GM21423 (cell line): ENCODE data around the gene LIF.

Experiments used
- ATAC-seq: cut with Tn5 transposase; IDR thresholded peaks from one replicate; pipeline ENCODE4 v1.9.1; 2021; ENCODE audit warnings: mild to moderate bottlenecking, moderate library complexity; ENCODE audit not compliant: unreplicated experiment

Gene LIF

DNA sequence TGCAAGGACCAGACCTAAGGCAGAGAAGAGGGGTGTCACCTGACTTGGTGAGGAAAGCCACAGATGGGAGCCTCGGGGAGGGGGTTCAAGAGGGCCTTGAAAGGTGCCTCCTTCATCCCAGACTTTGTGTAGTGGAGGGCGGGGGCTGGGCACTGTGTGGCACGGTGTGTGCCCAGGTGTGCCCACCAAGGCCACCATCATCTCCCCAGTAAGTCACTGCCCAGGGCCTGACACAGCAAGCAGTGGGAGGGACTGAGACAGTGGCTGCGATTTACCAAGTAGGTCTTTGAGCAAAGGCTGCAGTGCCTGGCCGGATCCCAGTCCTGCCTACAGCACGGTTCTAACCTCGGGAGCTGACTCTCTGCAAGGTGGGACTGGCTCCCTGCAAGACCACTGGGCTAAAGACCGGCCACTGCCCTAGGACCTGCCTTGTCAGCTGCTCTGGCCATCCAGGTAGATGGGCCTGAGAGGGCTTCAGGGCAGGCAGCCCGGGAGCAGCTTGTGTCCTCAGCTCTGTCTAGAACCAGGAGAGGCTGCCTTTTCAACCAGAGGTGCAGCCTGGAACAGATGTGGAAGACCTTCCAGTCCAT, 18.7 kb upstream of the LIF start:
- no peak for ATAC-seq

DNA sequence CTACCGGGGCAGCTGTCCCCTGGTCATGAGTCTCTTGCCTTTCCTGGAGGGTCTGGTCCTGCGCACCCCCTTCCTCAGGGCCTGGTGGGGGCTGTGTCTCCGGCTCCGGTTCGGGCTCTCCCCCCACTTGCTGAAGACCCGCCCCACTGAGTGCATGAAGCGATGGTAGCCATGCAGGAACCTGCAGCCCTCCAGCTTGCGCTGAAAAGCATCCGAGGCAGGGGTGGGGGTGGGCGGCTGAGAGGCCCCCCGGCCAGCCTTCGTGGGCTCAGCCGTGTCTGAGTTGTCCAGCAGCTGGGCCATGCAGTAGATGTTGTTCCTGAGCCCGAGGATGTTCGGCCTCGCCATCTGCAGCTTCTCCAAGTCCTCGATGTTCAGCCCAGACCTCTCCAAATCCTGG, 17.3 kb upstream of the LIF start:
- ATAC-seq, result no peak

DNA sequence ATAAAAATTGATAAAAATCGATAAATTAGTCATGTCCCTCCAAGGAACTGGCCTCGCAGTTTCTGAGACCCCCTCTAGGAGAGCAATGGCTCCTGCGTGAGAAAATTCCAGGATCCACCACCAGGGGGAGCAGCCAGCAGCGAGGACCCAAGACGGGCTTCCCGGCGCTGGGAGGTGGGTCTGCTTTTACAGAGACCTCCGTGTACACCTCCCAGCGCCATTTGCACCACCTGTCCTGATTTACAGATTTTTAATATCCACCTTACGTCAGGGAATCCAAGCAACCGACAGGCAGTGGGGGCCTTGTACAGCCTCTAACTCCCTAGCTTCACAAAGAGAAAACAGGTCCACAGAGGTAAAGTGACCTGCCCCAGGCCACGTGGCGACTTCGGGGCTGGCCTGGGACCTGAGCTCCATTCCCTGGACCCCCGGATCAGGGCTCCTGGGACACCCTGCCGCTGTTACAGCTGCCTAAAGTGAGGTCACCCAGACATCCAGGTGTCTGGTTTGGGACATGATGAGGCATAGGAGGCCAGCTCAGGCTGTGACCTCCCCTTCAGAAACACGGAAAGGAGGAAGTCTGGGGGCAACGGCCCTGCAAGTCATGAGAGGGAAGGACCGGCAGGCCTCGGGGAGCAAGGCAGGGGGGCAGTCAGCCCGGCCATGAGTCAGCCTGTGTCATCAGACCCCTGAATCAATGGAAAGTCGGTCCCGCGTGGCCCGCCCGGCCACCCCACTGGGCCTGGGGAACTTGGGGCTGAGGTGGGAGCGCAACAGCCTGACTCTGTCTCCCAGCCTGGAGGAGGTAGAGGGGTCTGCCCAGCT, 16.6 kb upstream of the LIF start:
- no peak for ATAC-seq

DNA sequence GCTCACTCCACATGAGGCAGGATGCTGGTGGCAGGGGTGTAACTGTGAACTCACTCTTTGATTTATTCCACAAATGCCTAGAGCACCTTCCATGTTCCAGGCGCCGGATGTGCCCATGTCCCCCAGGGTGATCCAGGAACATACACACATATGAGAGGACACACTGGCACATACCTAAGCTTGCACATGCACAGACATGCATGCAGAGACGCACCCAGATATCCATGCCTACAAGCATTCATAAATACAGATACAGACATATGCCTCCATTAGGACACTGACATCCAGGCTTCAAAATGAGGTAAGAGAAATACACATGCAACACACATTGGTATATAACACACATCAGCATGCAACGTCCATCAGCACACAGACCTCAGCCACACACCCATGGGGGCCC, 15.6 kb upstream of the LIF start:
- no peak for ATAC-seq

DNA sequence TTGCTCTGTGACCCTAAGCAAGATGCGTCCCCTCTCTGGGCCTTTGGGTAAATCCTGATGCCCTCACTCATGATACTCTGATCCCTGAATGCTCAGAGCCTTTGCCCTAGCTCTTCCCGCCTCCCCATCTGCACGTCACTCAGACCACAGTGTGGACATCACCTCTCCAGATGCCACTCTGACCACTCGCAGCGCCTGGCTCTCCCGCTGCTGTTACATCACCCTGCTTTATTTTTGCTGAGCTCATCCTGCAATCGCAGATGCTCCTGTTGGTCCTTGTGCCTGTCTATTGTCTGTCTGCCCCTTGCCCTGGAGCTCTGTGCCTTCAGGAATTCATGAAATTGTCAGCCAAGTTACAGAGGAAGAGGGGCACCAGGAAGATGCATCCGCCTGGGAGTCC, 14.6 kb upstream of the LIF start:
- ATAC-seq, result no peak

DNA sequence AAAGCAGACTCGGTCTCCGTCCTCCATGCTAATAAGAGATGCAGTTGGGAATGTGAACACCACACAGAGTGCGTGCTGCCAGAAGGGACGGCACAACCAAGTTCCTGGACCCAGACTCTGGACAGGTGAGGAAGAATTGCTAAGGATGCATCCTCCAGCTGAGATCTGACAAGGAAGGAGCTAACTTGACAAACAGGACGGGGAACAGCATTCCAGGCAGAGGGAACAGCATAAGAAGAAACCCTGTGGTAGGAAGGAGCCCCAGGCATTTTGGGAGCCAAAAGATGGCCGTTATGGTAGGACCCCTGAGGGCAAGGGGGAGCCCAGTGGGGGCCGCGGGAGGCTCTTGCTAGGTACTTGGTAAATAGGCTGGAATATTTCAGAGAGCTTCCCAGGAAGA, 14.1 kb upstream of the LIF start:
- no peak for ATAC-seq

DNA sequence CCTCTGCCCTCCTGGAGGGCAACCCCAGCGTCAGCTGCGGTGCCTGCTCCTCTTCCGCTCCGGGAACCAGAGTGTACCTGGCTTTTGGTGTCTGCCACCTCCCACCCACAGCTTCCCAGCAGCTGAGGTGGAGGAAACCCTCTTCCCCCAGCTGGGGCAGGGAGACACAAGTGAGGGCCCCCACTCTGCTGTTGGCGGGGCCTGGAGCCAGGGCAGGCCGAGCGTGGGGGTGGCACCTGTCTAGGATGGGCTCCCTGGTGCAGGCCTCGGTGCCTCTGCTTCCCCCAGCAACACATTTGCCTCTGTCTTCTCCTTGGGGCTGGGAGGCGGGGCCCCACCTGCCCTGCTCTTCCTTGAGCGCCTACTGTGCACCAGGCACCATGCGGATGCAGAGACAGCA, 13.7 kb upstream of the LIF start:
- ATAC-seq, result no peak

DNA sequence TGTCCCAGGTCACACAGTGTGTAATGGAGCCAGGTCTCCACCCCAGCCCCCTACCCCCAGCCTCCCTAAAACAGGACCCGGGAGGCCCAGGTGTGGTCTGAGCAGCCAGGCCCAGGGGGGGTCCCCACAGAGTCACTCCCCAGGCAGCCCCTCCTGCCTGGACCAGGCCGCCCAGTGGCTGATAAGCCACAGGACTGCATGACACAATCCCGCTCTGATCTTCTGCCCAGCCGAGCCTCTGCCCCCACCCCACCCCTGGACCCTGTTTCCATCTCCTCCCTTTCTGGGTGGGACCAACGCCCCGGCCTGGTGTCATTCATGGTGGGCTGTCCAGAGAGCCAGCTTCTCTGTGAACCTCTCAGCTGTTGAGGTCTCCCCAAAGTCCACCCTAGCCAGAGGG, 7.8 kb upstream of the LIF start:
- no peak for ATAC-seq

DNA sequence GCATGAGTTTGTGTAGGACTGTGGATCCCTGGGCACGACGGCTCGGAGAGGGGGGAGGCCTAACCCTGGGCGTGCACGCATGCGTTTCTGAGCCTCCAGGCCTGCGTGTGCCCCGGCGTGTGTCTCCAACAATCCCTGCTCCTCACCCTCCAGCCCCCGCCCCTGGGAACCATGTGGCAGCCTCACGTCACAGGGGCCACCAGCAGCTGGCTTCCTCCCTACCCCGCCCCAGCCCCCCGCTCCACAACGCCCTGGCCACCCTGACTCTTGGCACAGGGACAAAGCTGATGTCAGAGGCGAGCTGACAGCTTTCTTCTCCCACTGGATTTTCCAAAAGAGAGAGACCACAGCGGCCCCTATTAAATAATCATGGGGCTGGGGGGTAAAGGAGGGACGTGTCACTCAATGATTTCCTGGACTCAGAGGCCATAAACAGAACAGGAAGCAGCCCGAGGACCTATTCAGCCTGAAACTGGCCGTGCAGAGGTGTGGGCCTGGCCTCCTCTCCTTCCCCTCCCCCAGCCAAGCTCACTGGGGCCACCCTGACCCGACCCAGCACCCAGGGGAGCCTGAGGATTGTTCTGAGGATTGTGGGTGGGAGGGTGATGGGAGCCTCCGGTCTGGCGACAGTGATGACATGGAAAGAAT, 6.8 kb upstream of the LIF start:
- no peak for ATAC-seq

DNA sequence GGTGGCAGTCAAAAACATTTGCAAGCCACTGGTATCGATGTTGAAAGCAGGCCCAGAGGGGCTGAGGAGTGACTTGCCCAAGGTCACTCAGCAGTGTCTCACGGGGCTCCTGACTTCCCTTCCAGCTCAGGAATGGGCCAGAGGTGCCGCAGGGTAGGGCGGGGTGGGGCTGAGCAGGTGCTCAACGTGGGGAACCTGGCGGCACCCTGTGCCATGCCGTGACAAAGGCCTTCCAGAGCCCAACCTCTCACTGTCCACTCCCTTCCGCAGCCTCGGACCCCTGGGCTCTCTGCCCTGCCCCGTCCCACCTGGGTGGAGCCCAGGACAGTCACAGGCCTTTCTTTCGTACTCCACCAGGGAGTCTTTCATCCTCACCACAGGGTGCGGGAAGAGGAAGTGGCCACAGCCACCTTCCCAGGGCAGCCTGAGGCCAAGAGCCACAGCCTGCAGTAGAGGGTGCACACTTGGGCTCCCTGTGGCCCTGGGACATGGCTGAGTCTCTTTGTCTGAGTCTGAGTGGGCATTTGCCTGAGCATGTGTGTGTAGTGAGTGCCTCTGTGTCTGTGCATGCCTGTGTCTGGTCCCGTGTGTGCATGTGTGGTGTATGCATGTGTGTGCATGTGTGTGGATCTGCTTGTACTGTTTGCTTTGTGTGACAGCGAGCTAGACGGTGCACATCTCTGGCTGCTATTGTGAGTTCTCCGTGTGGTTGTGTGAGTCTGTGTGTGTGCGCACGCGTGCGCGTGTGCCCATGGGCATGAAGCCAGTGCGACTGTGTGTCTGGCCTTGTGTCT, 6.0 kb upstream of the LIF start:
- ATAC-seq, result no peak

DNA sequence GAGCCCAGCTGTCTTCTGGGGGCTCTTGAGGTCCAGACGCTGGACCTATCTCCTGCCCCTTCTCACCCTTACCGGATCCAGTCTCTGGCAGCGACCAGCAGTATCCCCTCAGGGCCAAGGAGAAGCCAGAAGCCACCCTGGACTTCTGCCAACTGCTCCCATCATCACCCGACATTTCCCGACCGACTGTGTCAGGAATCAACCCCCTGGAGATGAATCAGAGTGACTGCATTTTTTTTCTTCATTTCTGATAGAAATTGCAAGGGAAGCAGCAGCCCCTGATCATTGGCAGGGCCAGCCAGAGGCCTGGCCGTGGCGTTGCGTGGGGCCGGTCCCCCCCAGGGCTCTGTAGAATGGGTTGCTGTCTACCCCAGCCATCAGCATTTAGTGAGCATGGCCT, 5.2 kb upstream of the LIF start:
- ATAC-seq, result no peak

DNA sequence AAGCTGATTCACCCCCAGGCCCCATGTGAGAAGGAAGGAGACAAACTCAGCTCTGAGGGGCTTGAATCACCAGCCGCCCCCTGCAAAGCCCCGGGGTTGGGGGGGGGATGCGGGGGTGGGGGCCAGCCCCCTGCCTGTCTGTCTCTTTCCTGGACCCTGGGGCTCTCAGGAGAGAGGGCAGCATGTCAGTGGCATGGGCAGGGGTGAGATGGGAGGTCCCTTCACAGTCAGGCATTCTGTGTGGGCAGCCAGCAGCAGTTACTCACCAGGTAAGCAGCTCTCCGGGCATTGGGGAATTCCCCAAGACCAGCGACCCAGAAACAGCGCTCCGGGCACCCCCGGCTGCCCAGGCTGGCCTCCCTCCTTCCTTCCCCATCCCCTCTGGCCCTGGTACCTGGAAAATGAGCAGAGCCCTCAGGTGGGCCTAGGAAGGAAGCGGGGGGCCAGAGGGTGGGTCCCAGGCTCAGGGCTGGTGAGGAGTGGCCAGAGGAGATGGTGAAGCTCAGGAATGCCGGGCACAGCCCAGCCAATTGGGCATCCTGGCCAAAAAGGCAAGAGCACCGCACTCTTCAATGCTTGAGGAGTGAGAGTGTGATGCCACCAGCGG, 4.2 kb upstream of the LIF start:
- no peak for ATAC-seq

DNA sequence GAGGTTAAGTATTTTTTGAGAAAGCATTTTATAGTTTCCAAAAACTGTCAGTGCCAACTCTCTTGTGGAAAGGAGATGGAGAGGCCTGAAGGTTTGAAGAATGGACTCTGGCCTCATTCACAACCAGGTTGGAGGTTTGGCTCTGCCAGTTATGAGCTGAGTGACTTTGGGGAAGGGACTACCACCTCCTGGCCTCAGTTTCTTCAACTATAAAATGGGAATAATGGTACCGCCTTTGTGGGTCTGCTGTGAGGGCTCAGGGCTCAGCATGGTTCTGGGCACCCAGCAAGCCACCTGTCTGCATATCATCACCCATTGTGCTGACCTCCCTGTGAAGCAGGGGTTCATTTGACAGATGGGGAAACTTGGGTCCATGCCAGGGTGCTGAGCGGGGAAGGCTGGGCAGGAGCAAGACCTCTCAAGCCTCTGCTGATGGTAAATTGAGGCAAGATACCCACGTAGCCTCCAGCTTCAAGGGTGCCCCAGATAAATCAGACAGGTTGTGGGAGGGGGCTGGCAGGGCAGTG, 3.5 kb upstream of the LIF start:
- ATAC-seq, result no peak

DNA sequence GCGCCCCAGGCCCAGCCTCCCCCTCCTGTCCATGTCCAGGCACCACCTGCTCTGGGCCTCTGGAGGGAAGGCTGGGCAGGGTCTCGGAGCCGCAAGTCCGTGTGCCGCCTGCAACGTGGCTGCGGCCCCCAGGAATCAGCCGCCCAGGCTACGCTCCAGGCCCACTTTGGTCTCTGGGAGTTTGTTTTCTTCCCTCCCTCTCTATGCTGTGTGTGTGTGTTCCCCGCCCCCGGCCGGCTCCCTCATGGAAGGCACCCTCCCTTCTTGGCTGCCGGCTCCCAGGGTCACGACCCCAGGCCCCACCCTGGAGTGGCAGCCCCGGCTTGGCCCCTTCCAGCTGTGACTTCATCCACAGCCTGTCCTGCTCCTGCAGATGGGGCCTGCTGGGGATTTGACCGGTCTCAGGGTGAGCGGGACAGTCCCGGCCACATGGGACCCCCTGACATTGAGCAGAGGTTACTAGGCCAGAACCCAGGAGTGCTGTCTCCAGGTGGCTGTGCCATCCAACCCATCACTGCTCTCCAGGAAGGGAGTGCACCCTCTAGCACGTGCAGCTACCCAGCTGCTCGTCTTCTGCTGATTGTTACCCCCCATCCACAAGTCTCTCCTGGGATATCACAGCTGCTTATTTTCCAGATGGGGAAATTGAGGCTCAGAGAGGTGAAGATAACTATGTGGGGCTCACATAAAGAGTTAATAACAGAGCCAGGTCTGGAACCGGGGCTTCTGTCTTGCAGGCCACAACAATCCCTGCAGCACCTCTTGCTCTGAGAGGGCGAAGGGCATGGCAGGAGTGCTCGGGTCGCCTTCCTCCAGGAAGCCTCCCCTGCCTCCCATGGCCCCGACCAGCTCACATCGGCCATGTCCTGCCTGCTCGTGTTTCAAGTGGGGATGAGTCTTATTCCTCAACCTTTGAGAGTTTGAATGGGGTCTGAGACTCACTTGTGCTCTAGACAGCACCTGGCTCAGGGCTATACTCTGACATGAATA, 2.8 kb upstream of the LIF start:
- no peak for ATAC-seq

DNA sequence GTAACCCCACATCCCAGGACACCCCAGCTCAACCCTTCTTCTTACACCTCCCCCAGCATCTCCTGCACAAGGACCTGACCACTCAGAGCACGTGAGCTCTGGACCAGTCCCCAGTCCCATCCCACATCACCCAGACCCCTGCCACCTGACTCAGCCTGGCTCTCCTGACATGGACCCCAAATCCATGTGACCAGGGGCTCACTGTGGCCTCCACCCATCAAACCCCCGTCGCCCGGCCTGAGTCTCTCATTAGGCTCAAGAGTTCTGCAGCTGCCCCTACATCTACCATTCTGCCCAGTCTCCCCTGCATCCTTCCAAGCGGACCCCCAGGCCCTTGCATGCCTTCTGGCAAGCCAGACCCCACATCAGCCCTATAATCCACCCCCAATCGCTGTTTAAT, 1.9 kb upstream of the LIF start:
- no peak for ATAC-seq

DNA sequence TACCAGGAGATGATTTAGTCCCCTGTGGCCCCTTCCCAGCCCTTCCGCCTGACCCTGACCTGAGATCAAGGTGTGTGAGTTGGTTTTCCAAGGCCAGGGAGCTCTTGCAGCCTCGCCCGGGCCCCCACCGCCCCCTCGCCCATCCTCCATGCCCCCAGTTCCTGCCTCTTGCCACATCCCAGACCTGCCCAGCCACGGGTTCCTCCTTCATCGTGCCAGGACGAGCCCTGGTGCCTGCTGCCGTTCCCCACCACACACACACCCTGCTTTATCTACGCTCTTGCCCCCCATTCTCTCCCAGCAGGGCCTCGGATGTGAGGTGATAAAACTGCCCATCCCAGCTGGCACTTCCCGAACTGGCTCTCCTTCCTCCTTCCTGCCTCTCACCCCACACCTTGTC, 1.4 kb upstream of the LIF start:
- no peak for ATAC-seq

DNA sequence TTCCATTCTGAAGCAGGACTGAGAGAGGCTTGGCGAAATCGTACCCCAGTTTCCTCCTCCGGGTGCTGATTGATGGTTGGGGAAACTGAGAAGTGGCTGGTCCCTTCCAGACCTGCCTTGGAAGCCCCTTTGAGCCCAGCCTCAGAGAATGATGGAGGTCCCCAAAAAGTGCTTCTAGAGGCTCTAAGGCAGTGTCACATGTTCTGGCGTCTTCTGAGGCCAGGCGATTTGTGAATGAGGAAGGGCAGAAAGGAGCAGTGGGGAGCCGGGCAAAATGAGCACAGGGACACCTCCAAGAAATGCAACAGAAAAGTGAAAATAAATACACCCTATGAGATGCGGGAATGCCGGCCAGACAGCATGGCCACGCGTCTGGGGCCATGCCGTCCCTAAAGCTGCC, 1.0 kb upstream of the LIF start:
- no peak for ATAC-seq

DNA sequence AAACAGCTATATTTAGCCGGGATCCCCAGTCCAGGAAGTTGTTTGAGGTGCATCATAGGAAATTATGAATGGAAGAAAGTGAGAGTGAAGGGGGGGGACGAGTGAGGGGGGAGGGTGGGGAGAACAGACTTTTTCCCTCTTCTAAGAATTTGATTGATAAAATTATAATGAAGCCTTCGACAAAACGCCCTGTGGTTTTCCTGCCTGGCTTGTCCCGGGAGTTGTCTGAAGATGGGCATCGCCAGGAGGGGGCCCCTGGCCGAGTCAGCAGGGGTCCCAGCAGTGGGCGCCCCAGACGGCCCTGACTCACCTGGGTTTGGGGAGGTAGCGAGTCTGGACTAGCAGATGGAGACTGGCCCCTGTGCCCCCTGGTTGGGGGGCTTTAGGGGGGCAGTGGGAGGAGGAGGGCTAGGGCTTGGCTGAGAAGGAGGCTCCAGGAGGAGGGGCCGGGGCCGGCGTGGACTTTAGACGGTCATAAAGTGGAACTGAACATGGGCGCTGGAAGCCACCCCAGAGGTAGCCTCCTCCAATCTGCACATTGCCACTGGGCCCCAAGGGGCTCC, 336 bp upstream of the LIF start:
- ATAC-seq, result no peak

DNA sequence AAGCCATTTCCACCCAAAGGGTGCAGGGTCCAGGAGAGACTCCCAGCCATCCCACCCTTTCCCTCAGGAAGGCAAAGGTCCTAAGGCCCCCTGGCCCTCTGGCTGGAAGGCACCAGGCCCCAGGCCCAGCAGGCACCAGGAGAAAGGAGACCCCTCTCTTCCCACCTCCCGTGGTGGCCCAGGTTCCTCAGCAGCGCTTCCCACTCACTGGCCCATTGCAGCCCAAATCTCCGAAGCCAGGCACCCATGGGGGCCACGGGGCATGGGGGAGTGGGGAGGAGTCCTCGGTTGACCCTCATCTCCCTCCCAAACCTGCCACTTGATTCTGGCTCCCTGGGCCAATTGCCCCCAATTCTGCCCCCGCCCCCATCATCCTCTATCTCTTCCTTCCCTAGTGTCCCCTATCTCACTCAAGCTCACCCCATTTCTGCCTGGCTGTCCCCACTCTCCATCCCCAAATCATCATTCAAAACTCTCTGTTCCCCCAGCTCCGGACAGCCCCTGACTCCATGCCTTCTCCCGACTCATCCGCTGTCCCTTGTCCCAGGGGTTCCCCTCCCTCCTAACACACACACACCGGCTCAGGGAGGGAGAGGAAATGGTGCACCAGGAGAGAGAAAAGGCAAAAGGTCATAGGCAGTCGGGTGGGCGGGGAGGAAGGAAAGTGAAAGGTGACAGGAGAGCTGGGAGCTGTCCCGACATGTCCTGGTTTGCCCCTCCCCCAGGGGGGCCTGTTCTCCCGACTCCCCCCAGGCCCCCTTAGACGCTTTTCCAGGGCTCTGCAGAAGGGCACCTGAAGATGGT, 1.2 kb downstream of the LIF start:
- ATAC-seq, result no peak
